Activated T-helper 1 cell treated with anti-CD3 and anti-CD28 coated beads, Interleukin-12 subunit alpha, Interleukin-12 subunit beta, Interleukin-2, Interleukin-4 antibody, amounts not matched to agents 30 ng/mL and 10 ng/mL and 1 ng/mL, durations not matched to agents 14 hours and 24 hours and 36 hours (primary cell): ENCODE data around the gene TPRN. TPM values are rescaled to one million over a fixed set of nuclear protein-coding genes. Genes with fewer than 3 reads are reported as not detected.
A peak's percentile ranks its signal among the peaks of the same experiment; 100 is the strongest.
"Not testable (repeated sequence)": the region's sequence is repeated elsewhere in the genome, so short reads cannot be mapped to it uniquely, and the experiment has no call there.

Experiments
- DNase-seq: peaks from one replicate; pipeline ENCODE4 v3.0.0; 2021; ENCODE audit warnings: low spot score
- H3K27ac Mint-ChIP-seq: one replicate; pipeline ENCODE4 v1.8.0; 2021; ENCODE audit warnings: mild to moderate bottlenecking, mixed read lengths
- H3K27me3 Mint-ChIP-seq: one replicate; pipeline ENCODE4 v1.8.0; 2022; ENCODE audit warnings: mild to moderate bottlenecking, moderate library complexity, mixed read lengths; ENCODE audit not compliant: insufficient read depth
- H3K36me3 Mint-ChIP-seq: one replicate; pipeline ENCODE4 v1.8.0; 2021; ENCODE audit warnings: low read depth, mixed read lengths
- H3K4me1 Mint-ChIP-seq: one replicate; pipeline ENCODE4 v1.8.0; 2021; ENCODE audit warnings: low read depth, mixed read lengths
- H3K4me3 Mint-ChIP-seq: one replicate; pipeline ENCODE4 v1.8.0; 2021; ENCODE audit warnings: mild to moderate bottlenecking, moderate library complexity, mixed read lengths
- H3K9me3 Mint-ChIP-seq: one replicate; pipeline ENCODE4 v1.8.0; 2021; ENCODE audit warnings: mixed read lengths
- intact Hi-C: fragments of 100-400 bp; cut with micrococcal nuclease; formaldehyde crosslinking; loops from one replicate; pipeline ENCODE4 v1.15.1; 2024
- total RNA-seq: library from RNA; stranded (reverse); gene quantifications from 2 replicates; pipeline ENCODE4 v1.2.3, GENCODE V29; 2022

TPRN gene
- total RNA-seq, result 15.6 and 17.2 TPM in 2 replicates

DNA sequence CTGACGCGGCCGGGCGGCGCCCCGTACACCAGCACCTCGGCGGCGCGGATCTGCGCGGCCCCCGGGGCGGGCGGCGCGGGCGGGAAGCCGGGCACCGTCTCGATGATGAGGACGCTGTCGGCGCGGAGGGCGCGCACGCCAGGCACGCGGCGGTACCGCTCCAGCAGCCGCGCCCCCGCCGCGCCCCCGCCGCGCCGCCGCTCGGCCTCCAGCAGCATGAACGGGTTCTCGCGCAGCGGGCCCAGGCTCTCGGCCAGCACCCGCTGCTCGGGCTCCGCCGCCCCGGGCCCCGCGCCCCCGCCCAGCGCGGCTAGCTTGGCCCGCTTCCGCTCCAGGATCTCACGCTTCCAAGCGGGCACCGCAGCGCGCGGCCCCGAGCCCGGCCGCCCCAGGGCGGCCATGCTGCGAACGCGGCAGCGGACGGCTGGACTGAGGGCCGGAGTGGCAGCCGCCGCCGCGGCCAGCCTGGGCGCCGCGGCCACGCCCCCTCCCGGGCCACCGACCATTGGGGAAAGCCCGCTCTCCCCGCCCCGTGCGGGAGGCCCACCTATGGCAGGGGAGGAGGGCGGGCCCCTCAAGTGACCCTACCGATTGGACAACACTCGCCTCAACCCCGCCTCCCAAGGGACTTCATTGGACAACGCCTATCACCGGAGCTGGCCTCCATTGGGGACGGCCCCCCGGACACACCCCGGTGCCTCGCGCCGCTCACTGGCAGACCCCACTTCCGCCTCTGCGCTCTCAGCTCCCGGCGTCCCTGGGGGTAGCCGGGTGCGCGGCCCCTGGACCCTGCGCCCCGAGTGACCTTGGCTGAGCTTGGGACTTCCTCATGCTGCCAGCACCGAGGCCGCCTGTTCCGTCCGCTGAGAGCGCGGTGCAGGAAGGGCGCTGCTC, at the start of gene TPRN:
TSS of gene TPRN (minus strand) at position 431 of the 894 bp plus-strand sequence. CDS start at position 401, 30 bp downstream.
- no peaks in the 10 kb centered on the region for H3K9me3 Mint-ChIP-seq
- peak within 1 kb of the TSS; percentile 75 for H3K27ac Mint-ChIP-seq
- H3K4me1 Mint-ChIP-seq, result peaks cover 23% of the 10 kb centered on the region
- peak within 1 kb of the TSS; percentile 85 for H3K4me3 Mint-ChIP-seq
- peak; percentile 99 for DNase-seq
- intact Hi-C loops, result loop anchor here (1.0 kb wide), 6 partner anchors 12 to 71 kb away; partner anchors contain the start of genes ANAPC2, SSNA1 and TUBB4B
- H3K27me3 Mint-ChIP-seq, result no peaks in the 10 kb centered on the region
- H3K36me3 Mint-ChIP-seq, result peaks cover 5% of the 10 kb centered on the region

DNA sequence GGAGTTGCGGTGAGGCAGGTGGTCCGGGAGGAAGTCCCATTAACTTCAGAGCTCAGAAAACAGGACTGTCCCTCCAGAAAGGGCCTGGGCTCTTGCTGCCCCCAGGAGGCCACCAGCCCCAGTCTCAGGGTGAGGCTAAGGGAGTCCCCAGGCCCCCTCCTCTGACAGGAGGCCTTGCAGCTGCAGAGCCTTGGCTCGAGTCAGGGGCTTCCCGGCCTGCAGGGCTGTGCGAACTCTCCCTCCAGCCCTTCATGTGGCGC, 47.3 kb upstream of the TPRN start:
- intact Hi-C loops, result no loop called here
- no peak overlapping the region for H3K4me3 Mint-ChIP-seq
- no peaks in the 10 kb centered on the region for H3K27me3 Mint-ChIP-seq
- H3K9me3 Mint-ChIP-seq, result no peaks in the 10 kb centered on the region
- no peak for DNase-seq
- peaks cover 15% of the 10 kb centered on the region for H3K4me1 Mint-ChIP-seq
- peaks cover 12% of the 10 kb centered on the region for H3K36me3 Mint-ChIP-seq
- no peak overlapping the region for H3K27ac Mint-ChIP-seq

GRCh38 chr9:137247135-137247915, 46.8 kb upstream of the TPRN start:
- H3K36me3 Mint-ChIP-seq, result peaks cover 17% of the 10 kb centered on the region
- no peaks in the 10 kb centered on the region for H3K27me3 Mint-ChIP-seq
- H3K4me1 Mint-ChIP-seq, result peaks cover 20% of the 10 kb centered on the region
- no peak overlapping the region for H3K27ac Mint-ChIP-seq
- no peak for DNase-seq
- H3K9me3 Mint-ChIP-seq, result no peaks in the 10 kb centered on the region
- no peak overlapping the region for H3K4me3 Mint-ChIP-seq
- intact Hi-C loops, result no loop called here

DNA sequence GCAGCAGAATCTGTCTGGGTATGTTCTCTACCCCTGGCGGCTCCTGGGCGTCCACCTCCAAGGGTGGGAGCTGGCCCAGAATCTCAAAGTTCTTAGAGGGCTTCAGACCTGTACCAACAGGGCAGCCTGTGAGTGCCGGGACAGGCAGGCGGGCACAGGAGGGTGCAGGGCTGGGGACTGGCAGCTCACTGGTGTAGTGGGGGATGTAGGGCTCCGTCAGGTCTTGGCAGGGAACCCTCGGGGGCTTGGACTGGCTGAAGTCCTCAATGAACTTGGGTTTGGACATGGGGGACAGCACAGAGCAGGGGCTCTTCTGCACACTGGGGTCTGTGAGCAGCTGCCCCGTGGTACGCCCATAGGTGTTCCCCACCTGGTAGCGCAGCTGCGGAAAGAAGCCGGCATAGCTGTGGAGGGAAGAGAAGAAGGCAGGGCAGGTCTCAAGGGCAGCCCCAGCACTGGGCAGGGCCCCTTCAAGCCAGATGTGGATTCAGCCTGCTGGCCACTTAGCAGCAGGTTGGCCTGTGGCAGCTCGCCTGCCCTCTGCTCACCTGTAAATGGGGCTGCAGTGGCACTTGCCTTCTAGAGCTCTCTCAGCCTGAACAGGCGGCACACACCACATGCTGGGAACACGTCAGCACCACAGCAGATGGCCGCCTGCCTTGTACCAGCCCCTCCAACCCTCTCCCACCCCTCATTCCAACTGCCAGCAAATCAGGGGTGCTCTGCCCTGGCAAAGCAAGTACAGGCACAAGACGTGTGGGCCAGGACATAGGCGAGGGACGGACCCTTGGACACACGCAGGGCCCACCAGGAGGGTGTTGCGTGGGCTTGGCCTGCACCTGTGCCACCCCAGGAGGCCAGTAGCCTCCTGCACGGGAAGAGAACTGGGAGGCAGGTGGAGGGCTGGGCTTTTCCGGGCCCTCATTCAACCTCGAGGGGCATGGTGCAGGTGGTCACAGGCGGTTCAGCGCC, 45.2 kb upstream of the TPRN start:
- intact Hi-C loops, result no loop called here
- Mint-ChIP-seq H3K27me3 (no peaks in the 10 kb centered on the region), H3K4me1 (peaks cover 22% of the 10 kb centered on the region), H3K4me3 (no peak overlapping the region), H3K27ac (no peak overlapping the region), H3K9me3 (no peaks in the 10 kb centered on the region), H3K36me3 (peaks cover 21% of the 10 kb centered on the region)
- DNase-seq, result no peak

GRCh38 chr9:137244486-137245449, 44.2 kb upstream of the TPRN start:
- Mint-ChIP-seq H3K4me3 (no peak overlapping the region), H3K4me1 (peaks cover 22% of the 10 kb centered on the region), H3K9me3 (no peaks in the 10 kb centered on the region), H3K27me3 (no peaks in the 10 kb centered on the region), H3K27ac (peak overlapping the region; percentile 52), H3K36me3 (peaks cover 21% of the 10 kb centered on the region)
- intact Hi-C loops, result loop anchor here (5.0 kb wide), 2 partner anchors 178 to 197 kb away; partner anchors contain the start of genes EXD3, NOXA1 and NPDC1
- no peak for DNase-seq

- H3K27me3 Mint-ChIP-seq, result no peaks in the 10 kb centered on the region
- DNase-seq, result no peak
- intact Hi-C loops, result loop anchor here (5.0 kb wide), 2 partner anchors 178 to 197 kb away; partner anchors contain the start of genes EXD3, NOXA1 and NPDC1
- no peaks in the 10 kb centered on the region for H3K9me3 Mint-ChIP-seq
- peaks cover 22% of the 10 kb centered on the region for H3K4me1 Mint-ChIP-seq
- peaks cover 23% of the 10 kb centered on the region for H3K36me3 Mint-ChIP-seq
- peak overlapping the region; percentile 92 for H3K4me3 Mint-ChIP-seq
- H3K27ac Mint-ChIP-seq, result peak overlapping the region; percentile 52
Observed at GRCh38 chr9:137243626-137244485, 43.3 kb upstream of the TPRN start.

DNA sequence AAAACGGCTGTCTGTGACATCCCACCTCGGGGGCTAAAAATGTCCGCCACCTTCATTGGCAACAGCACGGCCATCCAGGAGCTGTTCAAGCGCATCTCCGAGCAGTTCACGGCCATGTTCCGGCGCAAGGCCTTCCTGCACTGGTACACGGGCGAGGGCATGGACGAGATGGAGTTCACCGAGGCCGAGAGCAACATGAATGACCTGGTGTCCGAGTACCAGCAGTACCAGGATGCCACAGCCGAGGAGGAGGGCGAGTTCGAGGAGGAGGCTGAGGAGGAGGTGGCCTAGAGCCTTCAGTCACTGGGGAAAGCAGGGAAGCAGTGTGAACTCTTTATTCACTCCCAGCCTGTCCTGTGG, 42.7 kb upstream of the TPRN start:
- intact Hi-C loops, result loop anchor here (5.0 kb wide), 2 partner anchors 179 to 196 kb away; partner anchors contain the start of genes EXD3, NOXA1 and NPDC1
- Mint-ChIP-seq H3K4me3 (peak overlapping the region; percentile 92), H3K4me1 (peaks cover 22% of the 10 kb centered on the region), H3K36me3 (peaks cover 23% of the 10 kb centered on the region)
- not testable (repeated sequence) for H3K27ac Mint-ChIP-seq, H3K27me3 Mint-ChIP-seq, DNase-seq, H3K9me3 Mint-ChIP-seq

GRCh38 chr9:137242269-137243203, 42.0 kb upstream of the TPRN start:
- Mint-ChIP-seq H3K36me3 (peaks cover 23% of the 10 kb centered on the region), H3K4me1 (peaks cover 22% of the 10 kb centered on the region), H3K27ac (peak overlapping the region; percentile 77), H3K27me3 (no peaks in the 10 kb centered on the region), H3K4me3 (peak overlapping the region; percentile 92), H3K9me3 (no peaks in the 10 kb centered on the region)
- DNase-seq, result no peak
- intact Hi-C loops, result loop anchor here (5.0 kb wide), 2 partner anchors 180 to 195 kb away; partner anchors contain the start of genes EXD3, NOXA1 and NPDC1

DNA sequence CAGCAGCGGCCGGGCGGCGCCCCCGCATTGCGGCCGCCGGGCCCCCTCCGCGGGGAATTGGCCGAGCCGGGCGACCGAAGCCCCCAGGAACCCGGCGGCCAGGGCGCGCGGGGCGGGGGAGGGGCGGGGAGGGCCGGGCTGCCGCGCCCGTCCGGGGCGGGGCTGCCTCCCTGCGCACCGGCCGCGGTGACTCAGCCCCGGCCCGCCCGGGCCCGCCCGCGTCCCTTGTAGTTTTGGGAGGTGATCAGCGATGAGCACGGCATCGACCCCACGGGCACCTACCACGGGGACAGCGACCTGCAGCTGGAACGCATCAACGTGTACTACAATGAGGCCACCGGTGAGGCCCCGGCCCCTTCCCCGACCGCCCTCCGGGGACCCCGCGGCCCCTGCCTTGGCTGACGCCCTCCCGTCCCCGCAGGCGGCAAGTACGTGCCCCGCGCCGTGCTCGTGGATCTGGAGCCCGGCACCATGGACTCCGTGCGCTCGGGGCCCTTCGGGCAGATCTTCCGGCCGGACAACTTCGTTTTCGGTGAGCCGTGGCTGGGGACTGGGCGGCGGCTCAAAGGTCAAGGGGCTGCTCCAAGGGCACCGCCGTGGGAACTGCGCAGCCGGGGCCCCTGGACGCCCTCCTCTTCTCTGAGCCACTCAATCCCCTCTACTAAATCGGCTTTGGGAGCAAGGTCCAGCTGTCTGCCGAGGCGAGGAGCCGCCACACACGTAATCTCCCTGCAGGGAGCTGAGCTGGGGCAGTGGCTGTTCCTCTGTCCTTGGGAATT, 41.1 kb upstream of the TPRN start:
- Mint-ChIP-seq H3K9me3 (no peaks in the 10 kb centered on the region), H3K27me3 (no peaks in the 10 kb centered on the region), H3K36me3 (peaks cover 23% of the 10 kb centered on the region), H3K27ac (peak overlapping the region; percentile 40), H3K4me1 (peaks cover 22% of the 10 kb centered on the region), H3K4me3 (peak overlapping the region; percentile 92)
- peak; percentile 68 for DNase-seq
- intact Hi-C loops, result loop anchor here (1.0 to 5.0 kb wide), 9 partner anchors 14 to 451 kb away; partner anchors contain the start of genes ANAPC2, EXD3, MRPL41 and NELFB
